Adipose tissue (tissue), 3 donors: Measurements from ENCODE around the gene PACSIN2. TPM values are rescaled to one million over a fixed set of nuclear protein-coding genes. Genes with fewer than 3 reads are reported as not detected.
"Not testable (repeated sequence)": the region's sequence is repeated elsewhere in the genome, so short reads cannot be mapped to it uniquely, and the experiment has no call there.

Source experiments
- H3K27ac ChIP-seq: one replicate; pipeline ENCODE4 v1.5.1; 2013; ENCODE audit warnings: low read depth, low read length
- WGBS, 3 donors: extraction: QIAGEN DNeasy Blood & Tissue Kit; methylation state at CpG; one replicate each; pipeline ENCODE4 v1.1.7; 2013; 5-methylcytosine and 5-hydroxymethylcytosine counted together
- polyA plus RNA-seq, 3 donors: library from polyadenylated mRNA; stranded (reverse); fragments of 200-250 nt; gene quantifications; one replicate each; pipeline ENCODE4 v1.2.3, GENCODE V29; 2013
- donor health status: healthy with polysubstance abuse.
- donor health status: Bipolar disorder and iron deficiency.
- donor health status: healthy.

PACSIN2 gene
- polyA plus RNA-seq, 3 donors = 21.9 to 53.1 (median 24.6) TPM

GRCh38 chr22:42938449-42938848 lies 76.5 kb downstream of the PACSIN2 start:
- 40 to 89% (median 88%) methylated on average over 7 of the region's 7 CpGs for WGBS, 3 donors
- H3K27ac ChIP-seq = no peak overlapping the region

DNA sequence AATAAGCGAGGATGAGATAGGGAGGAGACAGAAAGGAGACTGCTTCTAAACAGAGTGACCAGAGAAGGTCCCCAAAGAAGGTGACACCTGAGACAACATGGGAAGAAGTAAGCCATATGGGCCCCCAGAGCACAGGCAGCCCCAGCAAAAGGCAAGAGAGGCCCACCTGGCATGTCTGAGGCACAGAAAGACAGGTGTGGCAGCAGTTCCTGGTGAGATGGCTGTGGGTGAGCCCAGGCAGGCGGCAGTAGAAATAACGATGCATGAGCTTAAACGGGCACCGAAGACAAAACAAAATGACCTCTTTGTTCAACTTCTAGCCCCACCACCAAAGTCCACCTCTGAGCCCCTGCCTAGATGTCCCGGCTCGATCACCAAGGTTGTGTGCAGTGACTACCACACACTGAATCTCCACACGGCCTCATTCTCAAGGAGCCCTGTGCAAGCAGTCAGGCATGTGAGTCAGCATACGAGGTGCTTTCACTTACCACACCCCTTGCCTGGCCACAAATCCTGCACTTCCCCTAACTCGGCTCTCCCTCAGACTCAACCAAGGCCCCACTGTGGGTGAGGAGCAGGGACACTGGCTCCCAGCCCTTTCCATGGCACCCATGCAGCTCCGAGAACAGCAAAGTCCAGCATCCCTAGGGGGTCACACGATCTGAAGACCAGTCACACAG lies 77.6 kb downstream of the PACSIN2 start:
- 52 to 55% (median 53%) methylated on average over 12 of the region's 12 CpGs for WGBS, 3 donors
- H3K27ac ChIP-seq = no peak overlapping the region

GRCh38 chr22:42936680-42937079 lies 78.3 kb downstream of the PACSIN2 start:
- WGBS, 3 donors = 92 to 97% (median 95%) methylated on average over 6 of the region's 6 CpGs
- H3K27ac ChIP-seq = not testable (repeated sequence)

GRCh38 chr22:42934338-42934737 lies 80.6 kb downstream of the PACSIN2 start:
- peak overlapping the region; percentile 44 for H3K27ac ChIP-seq
- 71 to 84% (median 79%) methylated on average over 5 of the region's 5 CpGs for WGBS, 3 donors

- H3K27ac ChIP-seq = peak overlapping the region; percentile 94
- 23 to 42% (median 23%) methylated on average over 10 of the region's 10 CpGs for WGBS, 3 donors
These were observed 81.4 kb downstream of the PACSIN2 start for GRCh38 chr22:42933485-42934091.

GRCh38 chr22:42932857-42933484 lies 82.0 kb downstream of the PACSIN2 start:
- peak overlapping the region; percentile 94 for H3K27ac ChIP-seq
- 43 to 80% (median 79%) methylated on average over 4 of the region's 4 CpGs for WGBS, 3 donors

- peak overlapping the region; percentile 81 for H3K27ac ChIP-seq
- 96 to 97% (median 96%) methylated on average over 4 of the region's 4 CpGs for WGBS, 3 donors
These were observed 82.8 kb downstream of the PACSIN2 start for GRCh38 chr22:42932197-42932519.

DNA sequence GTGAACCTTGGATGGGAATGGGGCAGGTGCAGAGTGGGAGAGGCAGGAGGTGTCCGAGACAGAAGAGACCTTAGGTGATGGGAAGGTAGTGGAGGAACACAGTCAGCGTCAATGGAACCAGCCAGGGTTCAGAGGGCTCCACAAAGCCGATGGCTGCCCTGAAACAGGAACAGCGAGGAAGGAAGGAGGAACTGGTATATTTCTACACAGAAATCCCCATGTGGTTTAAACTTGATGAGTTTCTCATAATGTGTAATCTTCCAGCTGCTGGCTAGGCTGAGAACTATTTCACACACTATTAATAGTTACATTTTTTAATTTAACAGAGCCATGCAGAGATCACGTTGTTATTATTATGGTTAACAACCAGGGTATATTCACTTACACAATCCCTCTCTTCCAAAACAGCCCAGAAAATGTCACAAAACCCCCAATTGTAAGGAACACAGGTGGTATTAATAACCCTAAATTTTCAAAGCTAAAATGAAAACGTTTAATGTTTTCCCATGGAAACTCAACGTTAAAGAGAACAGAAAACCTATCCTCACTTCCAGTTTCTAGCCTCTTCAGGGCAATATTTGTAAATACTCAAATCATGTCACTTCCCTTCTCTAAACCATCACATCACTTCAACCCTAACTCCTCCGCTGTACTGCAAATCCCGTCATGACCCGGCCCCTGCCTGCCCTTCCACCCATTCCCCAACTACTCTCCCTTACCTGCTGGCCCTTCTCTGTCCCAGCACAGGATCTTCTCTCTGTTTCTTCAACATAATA lies 83.3 kb downstream of the PACSIN2 start:
- WGBS, 3 donors = 33 to 42% (median 34%) methylated on average over 10 of the region's 10 CpGs
- H3K27ac ChIP-seq = peak overlapping the region; percentile 81

DNA sequence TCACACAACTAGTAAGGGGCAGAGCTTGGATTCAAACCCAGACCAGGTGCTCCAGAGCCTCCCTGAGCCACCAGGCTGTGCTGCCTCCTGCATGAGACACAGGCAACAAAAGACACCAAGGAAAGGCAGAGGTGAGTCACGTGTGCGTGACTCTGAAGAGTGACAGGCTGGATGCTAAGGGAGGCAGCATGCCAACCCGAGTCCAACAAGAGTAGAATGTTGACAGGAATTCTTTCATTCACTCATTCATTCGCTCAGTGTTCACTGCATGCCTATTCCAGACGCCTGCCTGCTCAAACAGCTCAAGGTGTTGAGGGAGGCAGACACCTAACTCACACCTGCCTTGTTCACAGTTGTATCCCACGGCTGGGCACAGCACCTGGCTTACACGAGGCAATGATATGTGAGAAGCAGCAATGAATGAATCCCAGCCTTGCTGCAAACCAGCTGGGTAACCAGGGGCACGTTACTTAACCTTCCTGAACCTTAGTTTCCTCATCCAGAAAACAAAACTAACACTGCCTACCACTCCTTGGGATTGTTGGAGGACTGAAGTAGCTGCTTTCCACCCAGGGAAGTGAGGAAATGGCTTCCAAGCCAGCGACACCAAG lies 84.0 kb downstream of the PACSIN2 start:
- H3K27ac ChIP-seq = peak overlapping the region; percentile 61
- 34 to 73% (median 71%) methylated on average over 9 of the region's 9 CpGs for WGBS, 3 donors

DNA sequence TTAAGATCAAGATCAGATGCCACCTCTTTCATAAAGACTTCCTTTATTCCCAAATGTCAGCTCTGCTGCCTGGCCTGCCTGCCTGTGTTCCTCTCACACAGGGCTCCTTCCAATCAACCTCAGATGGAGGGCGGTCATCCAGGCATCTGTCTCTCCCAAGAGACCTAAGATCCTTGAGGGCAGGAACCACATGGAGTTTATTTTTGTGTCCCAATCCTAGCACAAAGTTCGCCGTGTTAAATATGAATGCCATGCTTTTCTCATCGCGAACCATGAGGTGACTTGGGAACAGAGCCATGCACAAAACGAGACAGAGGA lies 85.2 kb downstream of the PACSIN2 start:
- 35 to 58% (median 58%) methylated on average over 6 of the region's 6 CpGs for WGBS, 3 donors

GRCh38 chr22:42928969-42929837 lies 85.7 kb downstream of the PACSIN2 start:
- H3K27ac ChIP-seq = no peak overlapping the region
- 59 to 70% (median 70%) methylated on average over 14 of the region's 14 CpGs for WGBS, 3 donors

More for the DNA sequence above, 85.2 kb downstream of the PACSIN2 start:
- H3K27ac ChIP-seq = no peak overlapping the region

DNA sequence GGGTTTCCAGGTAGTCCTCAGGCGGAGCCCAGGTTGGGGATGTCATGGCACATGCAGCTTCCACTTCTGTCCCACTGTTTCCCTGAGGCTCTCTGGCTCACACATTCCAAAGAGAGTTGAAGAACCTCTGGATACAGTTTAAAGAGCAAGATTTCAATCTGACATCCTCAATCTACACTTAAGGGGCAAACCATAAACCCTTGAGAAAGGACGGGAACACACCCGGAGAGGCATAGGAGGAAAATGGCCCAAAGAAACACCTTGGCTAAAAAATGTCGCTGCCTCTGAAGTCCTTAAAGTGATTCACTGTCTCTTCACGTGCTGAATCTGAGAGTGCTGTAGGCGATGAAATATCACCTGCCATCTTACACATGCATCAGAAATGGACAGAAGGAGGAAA lies 87.0 kb downstream of the PACSIN2 start:
- H3K27ac ChIP-seq = no peak overlapping the region
- 81 to 97% (median 89%) methylated on average over 6 of the region's 6 CpGs for WGBS, 3 donors

- WGBS, 3 donors = 63 to 93% (median 86%) methylated on average over 5 of the region's 5 CpGs
- H3K27ac ChIP-seq = no peak overlapping the region
These were observed 88.2 kb downstream of the PACSIN2 start for GRCh38 chr22:42926768-42927167.

GRCh38 chr22:42926104-42926503 lies 88.8 kb downstream of the PACSIN2 start:
- WGBS, 3 donors = 37 to 46% (median 43%) methylated on average over 4 of the region's 4 CpGs
- H3K27ac ChIP-seq = no peak overlapping the region

GRCh38 chr22:42925598-42925997 lies 89.4 kb downstream of the PACSIN2 start:
- no peak overlapping the region for H3K27ac ChIP-seq
- 57 to 66% (median 60%) methylated on average over 6 of the region's 6 CpGs for WGBS, 3 donors

GRCh38 chr22:42925031-42925430 lies 89.9 kb downstream of the PACSIN2 start:
- 94 to 96% (median 94%) methylated on average over 10 of the region's 10 CpGs for WGBS, 3 donors
- H3K27ac ChIP-seq = not testable (repeated sequence)

DNA sequence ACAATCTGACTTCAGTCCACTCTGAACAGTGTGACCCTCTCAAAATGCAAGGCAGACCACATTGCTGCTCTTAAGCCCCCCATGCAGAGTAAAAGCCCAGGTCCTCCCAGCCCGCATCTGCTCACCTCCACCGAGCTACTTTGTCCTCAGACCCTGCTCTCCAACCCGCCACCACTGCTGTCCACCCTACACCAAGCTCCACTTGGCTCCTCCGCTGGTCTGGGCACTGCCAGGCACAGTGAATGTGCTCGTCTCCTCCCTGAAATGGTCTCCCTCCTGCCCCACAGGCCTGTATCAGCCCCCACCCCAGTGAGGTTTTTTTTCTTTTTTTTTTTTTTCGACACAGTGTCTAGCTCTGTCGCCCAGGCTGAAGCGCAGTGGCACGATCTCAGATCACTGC lies 90.5 kb downstream of the PACSIN2 start:
- WGBS, 3 donors = 95 to 98% (median 97%) methylated on average over 9 of the region's 9 CpGs
- H3K27ac ChIP-seq = no peak overlapping the region
